ENCODE measurements around the gene TMEM132E.

The TMEM132E gene

GRCh38 chr17:34570506-34570905 is 8.9 kb upstream of the TMEM132E start:
- DNase-seq (ENCODE audit: low read depth), result no peak

- DNase-seq (ENCODE audit: low read depth), result no peak
Observed at GRCh38 chr17:34571428-34572130, 7.8 kb upstream of the TMEM132E start.

GRCh38 chr17:34572483-34572882 is 6.9 kb upstream of the TMEM132E start:
- no peak for DNase-seq (ENCODE audit: low read depth)

- no peak for DNase-seq (ENCODE audit: low read depth)
Observed at GRCh38 chr17:34575182-34575581, 4.2 kb upstream of the TMEM132E start.

GRCh38 chr17:34578016-34578415 is 1.4 kb upstream of the TMEM132E start:
- DNase-seq (ENCODE audit: low read depth), result no peak

- DNase-seq (ENCODE audit: low read depth), result no peak
Observed at GRCh38 chr17:34578656-34579016, 746 bp upstream of the TMEM132E start.

GRCh38 chr17:34579979-34580684 is 750 bp downstream of the TMEM132E start:
- DNase-seq (ENCODE audit: low read depth), result peak; percentile 8

- DNase-seq (ENCODE audit: low read depth), result no peak
Observed at GRCh38 chr17:34580685-34581445, 1.5 kb downstream of the TMEM132E start.

- DNase-seq (ENCODE audit: low read depth), result no peak
Observed at GRCh38 chr17:34581446-34582184, 2.2 kb downstream of the TMEM132E start.

GRCh38 chr17:34582185-34582900 is 3.0 kb downstream of the TMEM132E start:
- DNase-seq (ENCODE audit: low read depth), result no peak

GRCh38 chr17:34582901-34583245 is 3.5 kb downstream of the TMEM132E start:
- no peak for DNase-seq (ENCODE audit: low read depth)

GRCh38 chr17:34584805-34585416 is 5.5 kb downstream of the TMEM132E start:
- DNase-seq (ENCODE audit: low read depth), result peak; percentile 42

- no peak for DNase-seq (ENCODE audit: low read depth)
Observed at GRCh38 chr17:34586346-34586846, 7.0 kb downstream of the TMEM132E start.

- DNase-seq (ENCODE audit: low read depth), result no peak
Observed at GRCh38 chr17:34588266-34588665, 8.9 kb downstream of the TMEM132E start.

GRCh38 chr17:34589120-34589965 is 10.0 kb downstream of the TMEM132E start:
- no peak for DNase-seq (ENCODE audit: low read depth)

GRCh38 chr17:34592002-34592401 is 12.6 kb downstream of the TMEM132E start:
- DNase-seq (ENCODE audit: low read depth), result no peak

GRCh38 chr17:34596920-34597319 is 17.5 kb downstream of the TMEM132E start:
- DNase-seq (ENCODE audit: low read depth), result no peak

- DNase-seq (ENCODE audit: low read depth), result no peak
Observed at GRCh38 chr17:34598161-34598776, 18.9 kb downstream of the TMEM132E start.

GRCh38 chr17:34601416-34601815 is 22.0 kb downstream of the TMEM132E start:
- DNase-seq (ENCODE audit: low read depth), result no peak

GRCh38 chr17:34603974-34604373 is 24.6 kb downstream of the TMEM132E start:
- no peak for DNase-seq (ENCODE audit: low read depth)
